Activated CD4-positive, alpha-beta T cell treated with anti-CD3 and anti-CD28 coated beads, Interleukin-2, amount 10 ng/mL, durations not matched to agents 7 days and 5 days (primary cell): ENCODE results near the gene SLBP. TPM values are rescaled to one million over a fixed set of nuclear protein-coding genes. Genes with fewer than 3 reads are reported as not detected.
A peak's percentile ranks its signal among the peaks of the same experiment; 100 is the strongest.

Experiments used
- CTCF ChIA-PET: fragments of 350-600 bp; sonication (Branson Sonifier 250); formaldehyde crosslinking; loops from one replicate; lab custom pipeline; 2021; ENCODE audit warnings: antibody characterized with exemption; lab: Charles Lee
- POLR2A ChIA-PET: fragments of 350-600 bp; sonication (Branson Sonifier 250); formaldehyde crosslinking; loops from one replicate; lab custom pipeline; 2021; ENCODE audit warnings: antibody characterized with exemption; lab: Charles Lee
- DNase-seq: peaks from one replicate; pipeline ENCODE4 v3.0.0-alpha.2; 2020
- H3K27ac Mint-ChIP-seq: one replicate; pipeline ENCODE4 v1.8.0; 2021; ENCODE audit warnings: mild to moderate bottlenecking, moderate library complexity, mixed read lengths
- H3K27me3 Mint-ChIP-seq: one replicate; pipeline ENCODE4 v1.8.0; 2021; ENCODE audit warnings: mixed read lengths
- H3K36me3 Mint-ChIP-seq: one replicate; pipeline ENCODE4 v1.8.0; 2021; ENCODE audit warnings: low read depth, mixed read lengths
- H3K4me1 Mint-ChIP-seq: one replicate; pipeline ENCODE4 v1.8.0; 2021; ENCODE audit warnings: mixed read lengths
- H3K4me3 Mint-ChIP-seq: one replicate; pipeline ENCODE4 v1.8.0; 2021; ENCODE audit warnings: mild to moderate bottlenecking, moderate library complexity, mixed read lengths
- H3K9me3 Mint-ChIP-seq: one replicate; pipeline ENCODE4 v1.8.0; 2021; ENCODE audit warnings: mixed read lengths
- total RNA-seq, 2 experiments: library from RNA; stranded (reverse); gene quantifications; one replicate each; pipeline ENCODE4 v1.2.3, GENCODE V29; 2021

SLBP gene
- total RNA-seq, 2 experiments from 2014 or later, result 116 to 137 TPM

DNA sequence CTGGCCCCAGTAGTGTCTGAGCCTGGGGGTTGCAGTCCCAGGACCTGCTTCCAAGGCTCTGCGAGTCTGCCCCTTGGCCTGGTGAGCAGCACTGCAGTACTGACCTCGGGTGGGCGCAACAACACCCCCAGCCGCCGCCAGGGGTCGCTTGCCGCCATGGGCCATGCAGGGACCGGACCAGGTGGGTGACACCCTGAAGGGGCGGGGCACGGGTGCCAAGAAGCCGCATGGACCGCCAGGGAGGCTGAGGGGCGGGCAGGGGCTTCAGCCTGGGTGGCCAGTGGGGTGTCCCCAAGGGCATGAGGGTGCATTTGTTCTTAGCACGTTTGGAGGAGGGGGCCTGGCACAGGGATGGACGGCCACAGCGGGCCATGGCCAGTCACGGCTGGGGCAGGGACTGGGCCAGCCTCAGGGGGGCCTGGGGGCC, 34.2 kb upstream of the SLBP start:
- no peak overlapping the region for H3K4me3 Mint-ChIP-seq
- ChIA-PET CTCF (interaction anchor here (0.8 to 2.9 kb wide), 4 partner anchors 10 to 72 kb away, joined by 3 to 7 read pairs (median 4); no protein-coding TSS in a partner anchor), POLR2A (no interaction called here)
- DNase-seq, result peak; percentile 77
- no peak overlapping the region for H3K27ac Mint-ChIP-seq
- H3K27me3 Mint-ChIP-seq, result no peaks in the 10 kb centered on the region
- peaks cover 19% of the 10 kb centered on the region for H3K36me3 Mint-ChIP-seq
- H3K9me3 Mint-ChIP-seq, result no peaks in the 10 kb centered on the region
- no peaks in the 10 kb centered on the region for H3K4me1 Mint-ChIP-seq

DNA sequence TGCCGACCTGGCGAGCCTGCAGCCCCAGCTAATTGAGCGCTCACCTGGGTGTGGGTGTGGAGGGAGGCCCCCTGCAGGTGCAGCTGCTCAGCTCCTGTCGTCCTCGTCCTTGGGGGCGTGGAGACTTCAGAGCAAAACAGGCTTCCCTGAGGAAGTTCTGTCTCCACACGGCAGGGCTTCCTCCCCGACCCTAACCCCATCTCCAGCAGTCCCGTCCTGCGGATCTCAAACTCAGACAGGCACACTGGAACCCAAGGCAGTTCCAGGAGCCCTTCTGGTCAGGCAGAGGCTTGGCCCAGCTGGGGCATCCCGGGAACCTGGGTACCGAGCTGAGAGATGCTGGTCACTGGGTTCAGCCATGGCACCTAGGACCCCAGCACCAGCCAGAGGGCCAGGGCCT, 33.6 kb upstream of the SLBP start:
- POLR2A ChIA-PET, result no interaction called here

DNA sequence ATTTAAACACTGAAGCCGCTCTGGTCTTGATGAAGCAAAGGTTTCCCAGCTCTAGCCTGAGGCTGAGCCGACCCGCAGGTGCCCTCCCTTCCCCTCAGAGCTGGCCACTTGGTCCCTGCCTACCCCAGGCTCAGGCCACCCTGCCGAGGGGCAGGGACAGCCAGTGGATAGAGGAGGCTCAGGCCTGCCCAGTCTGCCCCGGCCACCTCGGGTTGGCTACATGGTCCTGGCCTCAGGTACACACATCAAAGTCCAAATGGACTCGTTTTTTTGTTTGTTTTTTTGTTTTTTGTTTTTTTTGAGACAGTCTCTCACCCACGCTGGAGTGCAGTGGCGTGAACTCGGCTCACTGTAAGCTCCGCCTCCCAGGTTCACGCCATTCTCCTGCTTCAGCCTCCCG, 33.0 kb upstream of the SLBP start:
- Mint-ChIP-seq H3K4me3 (no peak overlapping the region), H3K36me3 (peaks cover 29% of the 10 kb centered on the region), H3K27me3 (no peaks in the 10 kb centered on the region), H3K27ac (peak overlapping the region; percentile 11), H3K4me1 (no peaks in the 10 kb centered on the region), H3K9me3 (no peaks in the 10 kb centered on the region)
- POLR2A ChIA-PET, result no interaction called here
- CTCF ChIA-PET, result interaction anchor here (0.6 to 2.9 kb wide), 5 partner anchors 8 to 70 kb away, joined by 3 to 7 read pairs (median 5); no protein-coding TSS in a partner anchor
- DNase-seq, result no peak

More for the DNA sequence above, 33.6 kb upstream of the SLBP start:
- Mint-ChIP-seq H3K36me3 (peaks cover 24% of the 10 kb centered on the region), H3K9me3 (no peaks in the 10 kb centered on the region), H3K27me3 (no peaks in the 10 kb centered on the region), H3K27ac (no peak overlapping the region), H3K4me3 (no peak overlapping the region), H3K4me1 (no peaks in the 10 kb centered on the region)
- DNase-seq, result no peak
- CTCF ChIA-PET, result interaction anchor here (0.6 to 2.9 kb wide), 5 partner anchors 9 to 70 kb away, joined by 3 to 7 read pairs (median 5); no protein-coding TSS in a partner anchor

- no peaks in the 10 kb centered on the region for H3K4me1 Mint-ChIP-seq
- peaks cover 33% of the 10 kb centered on the region for H3K36me3 Mint-ChIP-seq
Observed at GRCh38 chr4:1744552-1744951, 32.4 kb upstream of the SLBP start.

DNA sequence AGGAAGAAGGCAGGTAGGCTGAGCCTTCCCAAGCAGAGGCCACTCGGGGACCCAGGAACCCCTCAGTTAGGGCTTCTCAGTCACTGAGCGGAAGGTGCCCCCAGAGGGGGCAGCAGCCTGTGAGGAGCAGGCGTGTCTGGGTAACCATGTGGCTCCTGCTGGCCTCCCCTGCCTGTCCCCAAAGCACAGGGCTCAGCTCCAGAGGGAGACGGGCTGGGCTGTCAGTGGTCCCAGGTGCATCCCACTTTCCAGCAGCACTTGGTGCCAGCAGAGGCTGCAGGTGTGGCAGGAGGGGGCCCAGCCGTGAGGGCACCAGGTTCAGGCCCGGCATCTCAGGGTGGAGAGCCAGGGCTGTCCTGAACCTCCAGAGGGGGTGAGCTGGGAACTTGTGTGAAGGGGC, 31.9 kb upstream of the SLBP start:
- Mint-ChIP-seq H3K4me1 (no peaks in the 10 kb centered on the region), H3K9me3 (no peaks in the 10 kb centered on the region), H3K36me3 (peaks cover 39% of the 10 kb centered on the region), H3K27me3 (no peaks in the 10 kb centered on the region), H3K4me3 (no peak overlapping the region), H3K27ac (no peak overlapping the region)
- CTCF ChIA-PET, result interaction anchor here (0.9 to 2.9 kb wide), 4 partner anchors 13 to 158 kb away, joined by 3 to 7 read pairs (median 4); no protein-coding TSS in a partner anchor
- POLR2A ChIA-PET, result no interaction called here
- DNase-seq, result no peak

More at GRCh38 chr4:1744552-1744951, 32.4 kb upstream of the SLBP start:
- ChIA-PET CTCF (interaction anchor here (0.9 to 2.9 kb wide), 3 partner anchors 14 to 71 kb away, joined by 3 to 7 read pairs (median 5); no protein-coding TSS in a partner anchor), POLR2A (no interaction called here)
- Mint-ChIP-seq H3K9me3 (no peaks in the 10 kb centered on the region), H3K27ac (peak overlapping the region; percentile 31), H3K27me3 (no peaks in the 10 kb centered on the region), H3K4me3 (no peak overlapping the region)
- DNase-seq, result no peak

DNA sequence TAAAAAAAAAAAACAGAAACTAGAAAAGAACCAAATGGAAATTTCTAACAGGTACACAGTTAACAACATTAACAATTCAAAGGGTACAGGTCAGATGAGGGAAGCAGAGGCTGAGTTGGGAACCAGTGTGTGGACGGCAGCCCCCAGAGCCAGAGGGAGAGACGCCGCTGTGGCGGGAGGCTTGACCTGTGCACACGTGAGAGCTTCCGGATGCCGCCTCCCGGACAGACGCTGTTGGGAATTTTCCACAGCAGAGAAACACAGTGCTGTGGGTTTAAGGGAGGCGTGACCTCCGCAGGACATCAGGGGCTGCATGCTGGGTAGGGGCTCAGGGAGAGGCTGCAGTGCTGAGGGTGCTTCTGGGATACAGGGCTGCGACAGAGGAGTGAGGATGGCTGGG, 31.4 kb upstream of the SLBP start:
- no peak for DNase-seq
- no peaks in the 10 kb centered on the region for H3K9me3 Mint-ChIP-seq
- no peaks in the 10 kb centered on the region for H3K27me3 Mint-ChIP-seq
- ChIA-PET POLR2A (no interaction called here), CTCF (interaction anchor here (1.3 kb wide), 1 partner anchor 159 kb away, joined by 3 read pairs; no protein-coding TSS in a partner anchor)
- H3K27ac Mint-ChIP-seq, result no peak overlapping the region
- H3K36me3 Mint-ChIP-seq, result peaks cover 43% of the 10 kb centered on the region
- no peak overlapping the region for H3K4me3 Mint-ChIP-seq
- H3K4me1 Mint-ChIP-seq, result no peaks in the 10 kb centered on the region

DNA sequence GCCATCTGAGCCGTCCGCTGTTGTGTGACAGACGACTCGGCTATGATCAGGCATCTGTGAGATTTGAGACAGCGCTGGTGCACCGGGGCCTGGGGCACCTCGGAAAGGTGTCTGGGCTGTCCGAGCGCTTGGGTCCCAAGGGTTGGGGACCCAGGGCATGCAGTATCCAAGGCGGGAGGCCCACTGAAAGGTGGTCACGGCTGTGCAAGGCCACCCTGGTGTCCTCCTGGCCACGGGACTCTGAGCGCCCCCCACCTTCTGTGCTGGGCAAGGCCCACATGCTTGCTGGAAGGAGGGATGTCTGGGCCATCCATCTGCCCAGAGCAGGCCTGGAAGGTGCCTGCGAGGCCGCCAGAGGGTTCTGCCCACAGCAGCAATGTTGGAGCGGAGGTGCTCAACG, 29.1 kb upstream of the SLBP start:
- Mint-ChIP-seq H3K27ac (no peak overlapping the region), H3K27me3 (no peaks in the 10 kb centered on the region), H3K4me1 (no peaks in the 10 kb centered on the region), H3K9me3 (peaks cover 2% of the 10 kb centered on the region), H3K4me3 (no peak overlapping the region), H3K36me3 (peaks cover 66% of the 10 kb centered on the region)
- ChIA-PET CTCF (interaction anchor here (1.1 to 1.3 kb wide), 3 partner anchors 15 to 169 kb away, joined by 3 to 4 read pairs (median 4); no protein-coding TSS in a partner anchor), POLR2A (no interaction called here)
- no peak for DNase-seq

DNA sequence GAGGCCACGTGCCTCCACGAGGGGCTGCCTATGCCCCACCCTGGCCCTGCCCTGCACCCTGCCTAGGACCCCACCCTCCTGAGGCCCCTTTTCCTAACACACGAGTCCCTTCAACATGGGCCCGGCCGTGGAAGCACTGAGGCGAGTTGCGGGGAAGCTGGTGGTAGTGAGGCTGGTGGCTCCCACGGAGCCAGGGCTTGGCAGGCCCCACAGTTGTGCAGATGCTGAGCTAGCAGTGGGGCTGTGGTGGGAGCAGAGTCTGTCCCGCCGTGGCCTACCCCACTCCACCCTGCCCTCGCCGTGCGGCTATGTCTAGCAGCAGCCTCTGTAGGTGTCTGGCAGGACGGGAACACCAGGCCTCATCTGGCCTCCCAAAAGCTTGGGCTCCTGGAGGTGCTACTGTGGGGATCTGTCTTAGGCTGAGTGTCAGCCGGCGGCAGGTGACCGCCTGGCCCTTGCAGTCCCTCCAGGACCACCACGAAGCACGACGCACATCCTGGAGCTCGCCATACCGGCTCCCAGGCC, 28.0 kb upstream of the SLBP start:
- no peak overlapping the region for H3K4me3 Mint-ChIP-seq
- no peak overlapping the region for H3K27ac Mint-ChIP-seq
- no peaks in the 10 kb centered on the region for H3K27me3 Mint-ChIP-seq
- ChIA-PET CTCF (interaction anchor here (0.5 to 1.3 kb wide), 4 partner anchors 14 to 171 kb away, joined by 3 to 4 read pairs (median 4); no protein-coding TSS in a partner anchor), POLR2A (no interaction called here)
- H3K36me3 Mint-ChIP-seq, result peaks cover 73% of the 10 kb centered on the region
- no peaks in the 10 kb centered on the region for H3K4me1 Mint-ChIP-seq
- peaks cover 2% of the 10 kb centered on the region for H3K9me3 Mint-ChIP-seq
- no peak for DNase-seq

GRCh38 chr4:1739358-1739757, 27.2 kb upstream of the SLBP start:
- Mint-ChIP-seq H3K4me1 (no peaks in the 10 kb centered on the region), H3K27ac (no peak overlapping the region), H3K36me3 (peaks cover 77% of the 10 kb centered on the region), H3K9me3 (peaks cover 2% of the 10 kb centered on the region), H3K27me3 (no peaks in the 10 kb centered on the region), H3K4me3 (no peak overlapping the region)
- CTCF ChIA-PET, result no interaction called here
- no peak for DNase-seq
- POLR2A ChIA-PET, result no interaction called here

- Mint-ChIP-seq H3K36me3 (peaks cover 79% of the 10 kb centered on the region), H3K9me3 (peaks cover 2% of the 10 kb centered on the region), H3K4me3 (no peak overlapping the region), H3K27me3 (no peaks in the 10 kb centered on the region), H3K4me1 (no peaks in the 10 kb centered on the region), H3K27ac (peak overlapping the region; percentile 46)
- DNase-seq, result no peak
- CTCF ChIA-PET, result no interaction called here
- POLR2A ChIA-PET, result no interaction called here
Observed at GRCh38 chr4:1738410-1738809, 26.3 kb upstream of the SLBP start.

DNA sequence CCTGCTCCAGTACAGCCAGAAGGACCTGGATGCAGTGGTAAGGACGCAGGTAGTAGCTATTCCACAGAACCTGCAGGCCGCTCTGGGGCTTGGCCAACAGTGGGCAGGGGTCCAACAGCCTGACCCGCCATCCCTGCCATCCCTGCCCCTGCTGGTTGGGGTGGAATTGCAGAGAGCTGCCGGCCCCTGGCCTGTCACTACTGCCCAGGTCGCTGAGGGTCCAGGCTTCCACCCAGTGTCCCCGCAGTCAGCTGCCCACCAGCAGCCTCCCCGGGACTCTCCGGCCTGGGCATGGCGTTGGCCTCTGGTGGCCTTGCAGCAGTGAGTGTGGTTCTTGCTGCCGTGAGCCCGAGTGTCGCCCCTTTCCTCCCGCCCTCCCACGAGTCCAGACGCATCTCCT, 25.5 kb upstream of the SLBP start:
- Mint-ChIP-seq H3K36me3 (peaks cover 85% of the 10 kb centered on the region), H3K27me3 (no peaks in the 10 kb centered on the region), H3K27ac (no peak overlapping the region), H3K4me3 (no peak overlapping the region), H3K9me3 (peaks cover 2% of the 10 kb centered on the region), H3K4me1 (no peaks in the 10 kb centered on the region)
- no peak for DNase-seq
- ChIA-PET POLR2A (no interaction called here), CTCF (interaction anchor here (1.2 kb wide), 1 partner anchor 12 kb away, joined by 3 read pairs; no protein-coding TSS in a partner anchor)

DNA sequence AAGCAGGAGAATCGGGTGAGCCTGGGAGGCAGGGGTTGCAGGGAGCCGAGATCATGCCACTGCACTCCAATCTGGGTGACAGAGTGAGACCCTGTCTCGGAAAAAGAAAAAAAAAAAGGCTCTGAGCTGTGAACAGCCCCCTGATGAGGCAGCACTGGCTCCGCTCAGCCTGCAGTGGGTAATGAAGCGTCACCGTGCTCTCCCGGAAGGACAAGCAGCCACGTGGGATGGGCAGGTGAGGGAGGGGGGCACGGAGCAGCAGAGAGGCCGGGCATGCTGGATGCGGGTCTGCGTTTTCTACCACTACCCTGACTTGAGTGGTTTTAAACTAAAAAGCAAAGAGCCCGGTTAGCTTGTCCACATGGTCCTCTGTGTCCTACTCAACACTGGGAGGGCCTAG, 24.7 kb upstream of the SLBP start:
- Mint-ChIP-seq H3K4me3 (no peak overlapping the region), H3K36me3 (peaks cover 85% of the 10 kb centered on the region), H3K27ac (peak overlapping the region; percentile 41), H3K9me3 (peaks cover 2% of the 10 kb centered on the region), H3K4me1 (no peaks in the 10 kb centered on the region), H3K27me3 (no peaks in the 10 kb centered on the region)
- DNase-seq, result no peak
- CTCF ChIA-PET, result interaction anchor here (0.6 to 1.1 kb wide), 3 partner anchors 9 to 15 kb away, joined by 4 read pairs; partner anchors contain the start of genes TACC3 and TMEM129
- POLR2A ChIA-PET, result no interaction called here

DNA sequence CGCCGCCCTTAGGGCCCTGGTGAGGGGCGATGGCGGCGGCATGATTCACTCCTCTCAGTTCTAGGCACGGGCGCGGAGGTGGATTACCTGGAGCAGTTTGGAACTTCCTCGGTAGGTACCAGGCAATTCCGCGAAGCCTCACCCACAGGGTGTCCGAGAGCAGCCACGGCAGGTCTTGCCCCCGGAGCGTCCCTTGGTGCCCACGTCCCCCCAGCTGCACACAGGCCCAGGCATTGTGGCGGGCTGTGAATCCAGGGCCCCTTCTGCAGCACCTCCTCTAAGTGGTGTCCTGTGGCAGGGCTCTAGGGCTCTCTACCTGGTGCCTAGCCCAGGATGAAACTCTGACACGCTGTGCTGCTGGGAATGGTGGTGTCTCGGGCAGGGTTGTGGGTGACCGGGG, 23.1 kb upstream of the SLBP start:
- H3K27me3 Mint-ChIP-seq, result no peaks in the 10 kb centered on the region
- ChIA-PET CTCF (no interaction called here), POLR2A (no interaction called here)
- H3K9me3 Mint-ChIP-seq, result peaks cover 2% of the 10 kb centered on the region
- peaks cover 84% of the 10 kb centered on the region for H3K36me3 Mint-ChIP-seq
- H3K4me3 Mint-ChIP-seq, result no peak overlapping the region
- DNase-seq, result no peak
- no peak overlapping the region for H3K27ac Mint-ChIP-seq
- peaks cover 5% of the 10 kb centered on the region for H3K4me1 Mint-ChIP-seq
